Stimulated activated CD4-positive, alpha-beta T cell treated with anti-CD3 and anti-CD28 coated beads, Interleukin-1b, Interleukin-23, amount 100 ng/mL, for 24 hours (primary cell): ENCODE data around the gene WIZ.

ENCODE experiments used
- DNase-seq, 4 experiments: peaks; one replicate each; pipeline ENCODE4 v3.0.0-alpha.2; 2020; ENCODE audit warnings: low read depth in 4 of 4, low spot score in 1 of 4

Gene WIZ

GRCh38 chr19:15430526-15431120 lies 19.1 kb downstream of the WIZ start:
- no peak for DNase-seq

- DNase-seq, result no peak
These were observed 19.8 kb downstream of the WIZ start for GRCh38 chr19:15429825-15430467.

- no peak for DNase-seq
These were observed 20.6 kb downstream of the WIZ start for GRCh38 chr19:15428956-15429824.

GRCh38 chr19:15427991-15428471 lies 21.7 kb downstream of the WIZ start:
- DNase-seq, result no peak

- no peak for DNase-seq
These were observed 22.4 kb downstream of the WIZ start for GRCh38 chr19:15427350-15427700.

GRCh38 chr19:15426485-15427349 lies 23.0 kb downstream of the WIZ start:
- no peak for DNase-seq

- DNase-seq, result no peak
These were observed 24.3 kb downstream of the WIZ start for GRCh38 chr19:15425321-15425950.

- no peak for DNase-seq
These were observed 25.0 kb downstream of the WIZ start for GRCh38 chr19:15424692-15425272.

- no peak for DNase-seq
These were observed 25.6 kb downstream of the WIZ start for GRCh38 chr19:15424121-15424520.

- DNase-seq, result no peak
These were observed 26.6 kb downstream of the WIZ start for GRCh38 chr19:15423130-15423529.

GRCh38 chr19:15422296-15423075 lies 27.3 kb downstream of the WIZ start:
- DNase-seq, result no peak

- DNase-seq, result no peak
These were observed 28.0 kb downstream of the WIZ start for GRCh38 chr19:15421721-15422260.

- DNase-seq, result no peak
These were observed 28.5 kb downstream of the WIZ start for GRCh38 chr19:15421136-15421695.

- no peak for DNase-seq
These were observed 30.2 kb downstream of the WIZ start for GRCh38 chr19:15419413-15420025.

GRCh38 chr19:15418579-15419412 lies 31.0 kb downstream of the WIZ start, which contains the start of gene AKAP8L:
TSS of gene AKAP8L (minus strand) at chr19:15418988. CDS start at chr19:15418923, 65 bp downstream.
- peak; percentile 90 to 99 (median 92) for DNase-seq

- DNase-seq, result no peak
These were observed 31.6 kb downstream of the WIZ start for GRCh38 chr19:15418231-15418578.

GRCh38 chr19:15417699-15418098 lies 32.1 kb downstream of the WIZ start:
- DNase-seq, result no peak

GRCh38 chr19:15412832-15413231 lies 36.9 kb downstream of the WIZ start:
- no peak for DNase-seq
